GM10847 (cell line): ENCODE results near the gene MRPS31.

Experiments
- POLR2A ChIP-seq: IDR thresholded peaks from 2 replicates; pipeline ENCODE4 v1.6.1; 2011; ENCODE audit not compliant: insufficient read length; ENCODE audit errors: extremely low read depth

MRPS31 gene

GRCh38 chr13:40794414-40795368 is 23.7 kb upstream of the MRPS31 start:
- TF ChIP-seq POLR2A = no peak

- TF ChIP-seq POLR2A = no peak
These were observed 22.3 kb upstream of the MRPS31 start for GRCh38 chr13:40793339-40793738.

- no peak for TF ChIP-seq POLR2A
These were observed 21.5 kb upstream of the MRPS31 start for GRCh38 chr13:40792284-40793051.

- TF ChIP-seq POLR2A = no peak
These were observed 19.2 kb upstream of the MRPS31 start for GRCh38 chr13:40790154-40790616.

GRCh38 chr13:40789275-40790153 is 18.5 kb upstream of the MRPS31 start, which contains the start of gene SLC25A15:
Gene SLC25A15, plus strand, starts transcription at chr13:40789611. Its CDS starts 3,616 bp downstream, at chr13:40793227.
- TF ChIP-seq POLR2A = peak; percentile 68

- TF ChIP-seq POLR2A = no peak
These were observed 16.1 kb upstream of the MRPS31 start for GRCh38 chr13:40787062-40787461.

GRCh38 chr13:40786568-40786996 is 15.6 kb upstream of the MRPS31 start:
- TF ChIP-seq POLR2A = no peak

- no peak for TF ChIP-seq POLR2A
These were observed 13.6 kb upstream of the MRPS31 start for GRCh38 chr13:40784540-40784939.

- TF ChIP-seq POLR2A = no peak
These were observed 10.7 kb upstream of the MRPS31 start for GRCh38 chr13:40781717-40782116.

- no peak for TF ChIP-seq POLR2A
These were observed 9.9 kb upstream of the MRPS31 start for GRCh38 chr13:40780822-40781401.

GRCh38 chr13:40779796-40780285 is 8.9 kb upstream of the MRPS31 start:
- no peak for TF ChIP-seq POLR2A

GRCh38 chr13:40779049-40779448 is 8.1 kb upstream of the MRPS31 start:
- no peak for TF ChIP-seq POLR2A

- TF ChIP-seq POLR2A = no peak
These were observed 6.8 kb upstream of the MRPS31 start for GRCh38 chr13:40777809-40778175.

GRCh38 chr13:40777166-40777808 is 6.3 kb upstream of the MRPS31 start:
- TF ChIP-seq POLR2A = no peak
